GM18526 (cell line): Measurements from ENCODE around the gene PITPNB.

ENCODE experiments used
- POLR2A ChIP-seq: IDR thresholded peaks from 3 replicates; pipeline ENCODE4 v1.6.1; 2011; ENCODE audit not compliant: insufficient read length; ENCODE audit errors: extremely low read depth

PITPNB gene

GRCh38 chr22:27859336-27859735, 59.7 kb downstream of the PITPNB start:
- TF ChIP-seq POLR2A: no peak

GRCh38 chr22:27858626-27859025, 60.4 kb downstream of the PITPNB start:
- TF ChIP-seq POLR2A: no peak

DNA sequence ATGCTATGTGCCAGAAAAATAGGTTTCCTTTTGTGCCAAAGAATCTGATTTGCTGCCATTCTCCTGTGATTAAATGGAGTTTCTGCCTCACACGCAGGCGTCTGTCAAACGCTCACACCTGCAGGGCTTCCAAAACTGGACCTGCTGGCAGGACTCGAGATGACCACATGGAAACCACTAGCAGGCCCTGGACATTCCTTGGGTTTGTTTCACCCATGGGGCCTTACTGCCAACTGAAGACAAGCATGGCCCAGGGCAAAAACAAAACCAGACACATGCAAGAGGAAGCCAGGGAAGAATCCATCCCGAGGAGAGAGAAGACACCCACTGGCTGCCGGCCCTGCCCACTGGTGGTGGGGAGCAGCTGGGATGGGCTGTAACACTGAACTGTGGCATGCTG, 61.6 kb downstream of the PITPNB start:
- no peak for TF ChIP-seq POLR2A

- TF ChIP-seq POLR2A: no peak
Observed at GRCh38 chr22:27856386-27856785, 62.7 kb downstream of the PITPNB start.

- no peak for TF ChIP-seq POLR2A
Observed at GRCh38 chr22:27853424-27853823, 65.6 kb downstream of the PITPNB start.

- TF ChIP-seq POLR2A: no peak
Observed at GRCh38 chr22:27851974-27852746, 66.9 kb downstream of the PITPNB start.

GRCh38 chr22:27850000-27850521, 69.0 kb downstream of the PITPNB start:
- no peak for TF ChIP-seq POLR2A

- TF ChIP-seq POLR2A: no peak
Observed at GRCh38 chr22:27848005-27848404, 71.1 kb downstream of the PITPNB start.

- no peak for TF ChIP-seq POLR2A
Observed at GRCh38 chr22:27846910-27847309, 72.1 kb downstream of the PITPNB start.

DNA sequence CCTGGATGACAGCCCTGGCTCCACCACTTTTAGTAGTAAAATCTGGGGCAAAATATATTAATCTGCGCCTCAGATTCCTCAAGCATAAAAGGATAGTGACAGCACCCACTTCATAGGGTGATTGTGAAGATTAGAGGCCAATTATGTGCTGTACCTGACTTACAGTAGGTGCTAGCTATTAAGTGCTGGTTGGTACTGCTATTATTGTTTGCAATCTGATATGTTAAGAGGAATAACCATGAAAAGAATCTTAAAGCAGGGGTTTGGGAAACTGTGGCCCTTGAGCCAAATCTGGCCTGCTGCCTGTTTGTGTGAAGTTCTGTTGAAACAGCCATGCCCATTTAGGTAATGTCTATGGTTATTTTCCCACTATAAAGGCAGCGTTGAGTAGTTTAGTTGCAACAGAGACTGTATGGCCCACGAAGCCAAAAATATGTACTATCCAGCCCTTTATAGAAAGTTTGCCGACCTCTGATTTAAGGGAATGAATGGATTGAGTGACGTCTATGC, 72.8 kb downstream of the PITPNB start:
- no peak for TF ChIP-seq POLR2A

DNA sequence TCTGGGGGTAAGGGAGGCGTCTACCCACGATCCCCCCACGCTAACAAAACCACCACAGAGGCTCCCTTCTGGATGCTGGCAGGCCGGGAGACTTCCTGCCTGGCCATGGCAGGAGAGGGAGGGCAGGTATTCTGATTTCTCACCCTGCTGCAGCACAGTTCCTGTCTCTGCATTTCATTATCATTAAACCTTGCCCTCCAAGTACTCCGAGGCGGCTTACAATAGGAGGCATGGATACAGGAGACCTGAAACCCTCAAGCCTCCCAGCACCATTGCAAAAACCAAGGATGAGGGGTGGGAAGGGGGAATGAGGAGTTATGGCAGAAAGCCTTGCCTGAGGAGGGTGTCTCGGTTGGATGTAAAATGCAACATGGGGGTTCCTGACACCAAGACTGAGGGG, 73.4 kb downstream of the PITPNB start:
- no peak for TF ChIP-seq POLR2A

DNA sequence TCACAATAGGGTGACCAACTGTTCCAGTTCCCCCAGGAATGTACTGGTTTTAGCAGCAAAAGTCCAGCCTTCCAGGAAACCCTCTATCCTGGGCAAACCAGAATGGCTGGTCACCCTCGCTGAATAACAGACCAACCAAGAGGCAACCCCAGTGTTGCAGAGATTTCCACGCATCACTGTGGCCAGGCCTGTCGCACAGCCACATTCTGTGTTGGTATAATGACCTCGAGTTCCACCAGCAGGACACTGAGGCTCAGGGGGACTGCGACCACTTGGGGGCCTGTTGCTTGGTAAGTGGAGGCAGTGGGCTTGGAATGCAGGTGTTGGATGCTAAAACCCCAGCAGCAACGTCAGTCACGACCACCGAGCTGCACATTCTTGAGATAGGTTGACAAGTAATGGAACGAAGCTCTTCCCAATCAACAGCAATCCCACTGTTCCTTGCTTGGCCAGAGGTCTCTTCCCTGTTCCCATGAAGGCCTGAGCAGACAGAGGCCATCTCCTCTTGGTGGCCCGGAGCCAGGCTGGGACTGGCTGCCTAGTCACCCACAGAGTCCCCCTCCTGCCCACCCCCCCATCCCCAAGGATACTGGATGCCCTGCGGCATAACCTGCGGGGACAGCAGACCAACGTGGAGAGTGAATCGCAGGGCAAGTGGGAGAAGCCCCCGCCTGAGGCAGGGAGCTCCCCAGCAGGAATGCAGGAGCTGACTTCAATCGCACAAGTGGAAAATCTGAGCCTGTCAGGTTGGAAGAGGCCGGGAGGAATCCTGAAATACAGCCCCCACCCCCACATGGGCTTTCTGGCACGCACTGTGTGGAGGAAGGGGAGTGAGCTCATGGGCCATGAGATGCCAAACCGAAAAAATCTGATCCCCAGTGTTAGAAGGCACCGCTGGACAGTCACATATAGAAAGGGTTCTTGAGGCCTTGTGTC, 74.1 kb downstream of the PITPNB start:
- no peak for TF ChIP-seq POLR2A

DNA sequence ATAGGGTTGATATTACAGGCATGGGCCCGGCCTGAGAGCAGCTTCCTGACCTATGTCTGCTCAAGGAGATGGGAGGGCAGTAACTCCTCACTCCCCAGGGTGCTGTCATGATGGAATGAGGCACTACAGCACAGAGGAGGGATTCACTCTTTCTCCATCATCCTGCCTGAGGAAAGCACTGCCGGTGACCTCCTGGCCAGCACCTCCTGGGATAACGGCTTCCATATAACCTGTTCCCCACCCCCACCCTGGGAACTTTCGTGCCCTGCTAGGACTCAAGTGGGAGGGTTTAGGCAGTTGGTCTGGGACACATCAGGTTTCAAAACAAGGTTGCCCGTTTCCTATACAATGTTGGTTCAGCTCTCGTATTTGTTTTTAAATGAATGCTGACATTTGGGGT, 74.8 kb downstream of the PITPNB start:
- TF ChIP-seq POLR2A: no peak

DNA sequence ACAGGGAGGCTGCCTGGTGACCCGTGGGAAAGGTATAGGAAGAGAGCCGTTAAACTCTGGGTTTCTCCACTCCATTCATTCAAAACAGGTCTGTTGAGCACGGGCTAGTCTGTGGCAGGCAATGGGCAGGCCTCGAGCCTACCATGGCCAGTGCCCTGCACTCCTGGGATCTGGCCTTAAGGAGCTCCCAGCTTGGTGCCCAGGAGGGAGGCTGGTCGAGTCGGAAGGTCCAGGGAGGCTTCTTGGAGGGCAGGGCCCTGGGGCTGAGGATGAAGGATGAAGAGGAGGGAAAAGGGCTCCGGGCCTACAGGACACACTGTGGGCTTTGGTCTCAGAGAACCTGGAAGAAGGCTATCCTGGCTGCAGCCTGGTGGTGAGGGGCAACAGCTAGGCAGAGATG, 75.6 kb downstream of the PITPNB start:
- no peak for TF ChIP-seq POLR2A

GRCh38 chr22:27842669-27843431, 76.2 kb downstream of the PITPNB start:
- TF ChIP-seq POLR2A: no peak

- TF ChIP-seq POLR2A: no peak
Observed at GRCh38 chr22:27842201-27842600, 76.9 kb downstream of the PITPNB start.

GRCh38 chr22:27840436-27840835, 78.6 kb downstream of the PITPNB start:
- no peak for TF ChIP-seq POLR2A
